Peyer's patch (tissue), 4 donors: Measurements from ENCODE around the gene HMOX1.

Experiments used
- POLR2A ChIP-seq, 2 donors: fragments of 450-650 bp; IDR thresholded peaks; one replicate each; pipeline ENCODE4 v1.5.1; 2017; ENCODE audit warnings: antibody characterized with exemption in 2 of 2, mild to moderate bottlenecking in 2 of 2, moderate library complexity in 2 of 2
- TF ChIP-seq, protein P1 (sequence below), 6 experiments: fragments of 450-650 bp in 4 of 6; fragments of 200-600 bp in 2 of 6; sonication (generic) in 1 of 6; IDR thresholded peaks; one replicate each; pipeline ENCODE4 v1.5.1; 2017 to 2019; ENCODE audit warnings: antibody characterized with exemption in 6 of 6, mild to moderate bottlenecking in 3 of 6, moderate library complexity in 1 of 6

DNA sequence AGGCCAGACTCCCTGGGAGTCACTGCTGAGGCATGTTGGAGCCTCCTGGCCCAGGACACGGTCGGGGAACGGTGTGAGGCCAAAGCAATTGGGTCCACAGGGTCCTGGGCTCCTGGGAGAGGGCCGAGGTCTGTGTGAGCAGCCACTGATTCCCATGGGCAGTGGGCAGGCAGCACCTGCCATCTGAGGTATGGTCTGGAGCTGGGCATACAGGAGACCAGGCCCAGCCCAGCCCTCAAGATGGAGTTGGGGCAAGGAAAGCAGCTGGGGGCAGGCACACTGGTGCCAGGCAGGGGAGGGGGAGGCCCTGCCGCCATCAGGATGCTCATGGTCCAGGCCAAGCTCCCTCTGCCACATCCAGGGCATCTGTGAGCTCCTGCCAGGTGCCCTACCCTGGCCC is 32.2 kb upstream of the HMOX1 start:
- TF ChIP-seq, protein P1, sequence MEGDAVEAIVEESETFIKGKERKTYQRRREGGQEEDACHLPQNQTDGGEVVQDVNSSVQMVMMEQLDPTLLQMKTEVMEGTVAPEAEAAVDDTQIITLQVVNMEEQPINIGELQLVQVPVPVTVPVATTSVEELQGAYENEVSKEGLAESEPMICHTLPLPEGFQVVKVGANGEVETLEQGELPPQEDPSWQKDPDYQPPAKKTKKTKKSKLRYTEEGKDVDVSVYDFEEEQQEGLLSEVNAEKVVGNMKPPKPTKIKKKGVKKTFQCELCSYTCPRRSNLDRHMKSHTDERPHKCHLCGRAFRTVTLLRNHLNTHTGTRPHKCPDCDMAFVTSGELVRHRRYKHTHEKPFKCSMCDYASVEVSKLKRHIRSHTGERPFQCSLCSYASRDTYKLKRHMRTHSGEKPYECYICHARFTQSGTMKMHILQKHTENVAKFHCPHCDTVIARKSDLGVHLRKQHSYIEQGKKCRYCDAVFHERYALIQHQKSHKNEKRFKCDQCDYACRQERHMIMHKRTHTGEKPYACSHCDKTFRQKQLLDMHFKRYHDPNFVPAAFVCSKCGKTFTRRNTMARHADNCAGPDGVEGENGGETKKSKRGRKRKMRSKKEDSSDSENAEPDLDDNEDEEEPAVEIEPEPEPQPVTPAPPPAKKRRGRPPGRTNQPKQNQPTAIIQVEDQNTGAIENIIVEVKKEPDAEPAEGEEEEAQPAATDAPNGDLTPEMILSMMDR (IDR thresholded peaks at IDR 0.05): no peak
- no peak for TF ChIP-seq POLR2A (IDR thresholded peaks at IDR 0.05)
